Astrocyte of the cerebellum (primary cell): ENCODE results near the gene CTNNA3.

Experiments used
- DNase-seq: peaks from one replicate; pipeline ENCODE4 v3.0.0-alpha.2; 2011; ENCODE audit warnings: low read depth
- H3K4me3 ChIP-seq: 2 replicates; pipeline ENCODE4 v1.5.1; 2011; ENCODE audit warnings: mild to moderate bottlenecking, low read depth, low read length, moderate library complexity
- CTCF ChIP-seq: IDR thresholded peaks from 2 replicates; pipeline ENCODE4 v1.5.1; 2012; ENCODE audit warnings: low read length, low read depth, moderate library complexity, mild to moderate bottlenecking; ENCODE audit errors: missing control alignments
- in situ Hi-C: cut with HindIII; loops from 2 replicates; pipeline ENCODE4 v1.10.0; 2017; ENCODE audit warnings: low sequenced_read_pairs

CTNNA3 gene

GRCh38 chr10:67327626-67328535, 368.1 kb downstream of the CTNNA3 start:
- DNase-seq: no peak
- in situ Hi-C loops: no loop called here
- H3K4me3 ChIP-seq: no peak overlapping the region
- TF ChIP-seq CTCF: no peak

GRCh38 chr10:67319976-67320375, 376.0 kb downstream of the CTNNA3 start:
- no peak for DNase-seq
- TF ChIP-seq CTCF: no peak
- no peak overlapping the region for H3K4me3 ChIP-seq
- in situ Hi-C loops: no loop called here

- in situ Hi-C loops: no loop called here
- DNase-seq: no peak
- H3K4me3 ChIP-seq: no peak overlapping the region
- no peak for TF ChIP-seq CTCF
These were observed 387.1 kb downstream of the CTNNA3 start for GRCh38 chr10:67308912-67309311.

- peak; percentile 6 for DNase-seq
These were observed 389.3 kb downstream of the CTNNA3 start for GRCh38 chr10:67306588-67307205.

GRCh38 chr10:67302701-67303100, 393.3 kb downstream of the CTNNA3 start:
- no peak for TF ChIP-seq CTCF
- no peak for DNase-seq
- in situ Hi-C loops: no loop called here
- no peak overlapping the region for H3K4me3 ChIP-seq

More at GRCh38 chr10:67306588-67307205, 389.3 kb downstream of the CTNNA3 start:
- no peak overlapping the region for H3K4me3 ChIP-seq
- in situ Hi-C loops: no loop called here
- TF ChIP-seq CTCF: peak; percentile 57

GRCh38 chr10:67299761-67300160, 396.2 kb downstream of the CTNNA3 start:
- no peak for TF ChIP-seq CTCF
- in situ Hi-C loops: no loop called here
- no peak overlapping the region for H3K4me3 ChIP-seq
- DNase-seq: no peak
